ENCODE data around the gene NRF1.
"Not testable (repeated sequence)": the region's sequence is repeated elsewhere in the genome, so short reads cannot be mapped to it uniquely, and the experiment has no call there.

Gene NRF1

DNA sequence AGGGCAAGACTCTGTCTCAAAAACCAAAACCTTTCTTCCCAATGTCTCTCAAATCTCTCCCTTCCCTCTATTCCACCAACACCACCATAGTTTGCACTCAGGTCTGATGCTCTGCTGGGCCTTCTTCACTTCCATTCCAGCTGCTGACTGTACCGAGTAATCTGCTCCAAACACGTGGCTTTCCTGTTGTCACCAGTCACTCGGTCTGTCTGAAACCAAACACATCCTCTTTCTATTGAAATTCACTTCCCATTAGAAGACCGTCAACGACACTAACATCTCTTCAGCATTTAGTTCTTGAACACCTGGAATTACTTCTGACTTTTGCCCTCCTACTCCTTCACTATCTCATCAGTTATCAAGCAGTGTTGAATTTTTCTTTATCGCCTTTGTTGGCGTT lies 4.7 kb upstream of the NRF1 start:
- in situ Hi-C loops (cut with HindIII; ENCODE audit: low sequenced_read_pairs): no loop called here

- in situ Hi-C loops (cut with HindIII; ENCODE audit: low sequenced_read_pairs): no loop called here
Observed at GRCh38 chr7:129607471-129608120, 3.9 kb upstream of the NRF1 start.

GRCh38 chr7:129609666-129610065 lies 1.9 kb upstream of the NRF1 start:
- in situ Hi-C loops (cut with HindIII; ENCODE audit: low sequenced_read_pairs): no loop called here

DNA sequence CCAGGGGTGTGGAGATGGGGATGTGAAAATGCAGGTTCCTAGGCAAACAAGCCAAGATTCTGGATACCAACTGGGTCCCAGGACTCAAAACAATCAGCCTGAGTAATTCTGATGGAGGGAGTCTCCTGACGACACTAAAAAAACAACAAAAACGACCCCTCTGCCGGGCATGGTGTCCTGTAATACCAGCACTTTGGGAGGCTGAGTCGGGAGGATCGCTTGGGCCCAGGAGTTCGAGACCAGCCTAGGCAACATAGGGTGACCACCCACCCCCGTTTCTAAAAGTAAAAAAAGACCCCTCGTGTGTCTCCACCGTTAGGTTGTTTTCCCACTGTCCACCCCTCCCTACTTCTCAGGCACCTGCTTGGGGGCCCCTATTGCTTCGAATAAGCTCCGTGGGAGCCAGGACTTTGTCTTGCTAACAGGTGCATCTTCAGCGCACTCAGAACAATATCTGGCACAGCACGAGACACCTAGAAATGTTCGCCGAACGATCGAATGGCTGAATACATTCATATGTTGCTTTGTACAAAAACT lies 743 bp upstream of the NRF1 start:
- in situ Hi-C loops (cut with HindIII; ENCODE audit: low sequenced_read_pairs): no loop called here

GRCh38 chr7:129612112-129613015 lies 844 bp downstream of the NRF1 start:
- in situ Hi-C loops (cut with HindIII; ENCODE audit: low sequenced_read_pairs): no loop called here

DNA sequence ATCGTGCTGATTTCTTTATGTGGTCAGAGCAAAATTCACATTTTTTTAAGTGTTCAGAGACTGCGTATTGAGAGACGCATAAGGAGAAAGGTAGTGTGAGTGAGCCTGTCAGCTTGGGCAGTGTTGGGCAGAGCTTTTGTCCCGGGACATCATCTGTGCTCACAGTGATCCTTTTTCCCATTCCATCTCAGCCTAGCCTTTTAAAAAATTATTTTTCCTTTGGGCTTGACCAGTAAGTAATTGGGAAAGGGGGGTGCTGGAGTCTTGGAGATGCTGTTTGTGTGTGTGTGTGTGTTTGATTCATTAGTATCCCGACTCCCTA lies 1.5 kb downstream of the NRF1 start:
- in situ Hi-C loops (cut with HindIII; ENCODE audit: low sequenced_read_pairs): no loop called here

DNA sequence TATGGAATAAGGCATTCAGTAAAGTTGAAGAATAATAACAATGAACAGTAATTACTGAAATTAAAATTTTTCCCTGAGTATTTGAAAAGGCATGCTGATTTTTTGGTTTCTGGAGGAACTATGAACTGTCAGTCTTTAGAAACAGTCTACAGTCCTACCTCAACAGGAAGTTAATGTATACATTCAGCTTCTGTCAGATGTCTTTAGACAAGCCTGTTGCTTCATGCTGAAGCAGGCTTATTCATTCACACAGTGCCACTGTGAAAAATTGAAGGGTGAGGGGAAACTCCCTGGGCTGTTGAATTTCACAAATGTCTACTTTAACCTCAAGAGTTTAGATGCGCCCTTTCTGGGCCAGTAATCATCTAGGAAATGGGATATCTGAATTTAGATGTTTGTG lies 3.5 kb downstream of the NRF1 start:
- in situ Hi-C loops (cut with HindIII; ENCODE audit: low sequenced_read_pairs): no loop called here

GRCh38 chr7:129616530-129616929 lies 5.0 kb downstream of the NRF1 start:
- in situ Hi-C loops (cut with HindIII; ENCODE audit: low sequenced_read_pairs): no loop called here

- in situ Hi-C loops (cut with HindIII; ENCODE audit: low sequenced_read_pairs): no loop called here
Observed at GRCh38 chr7:129617178-129617577, 5.7 kb downstream of the NRF1 start.

- in situ Hi-C loops (cut with HindIII; ENCODE audit: low sequenced_read_pairs): no loop called here
Observed at GRCh38 chr7:129617652-129618051, 6.1 kb downstream of the NRF1 start.

- in situ Hi-C loops (cut with HindIII; ENCODE audit: low sequenced_read_pairs): no loop called here
Observed at GRCh38 chr7:129626896-129627295, 15.4 kb downstream of the NRF1 start.

DNA sequence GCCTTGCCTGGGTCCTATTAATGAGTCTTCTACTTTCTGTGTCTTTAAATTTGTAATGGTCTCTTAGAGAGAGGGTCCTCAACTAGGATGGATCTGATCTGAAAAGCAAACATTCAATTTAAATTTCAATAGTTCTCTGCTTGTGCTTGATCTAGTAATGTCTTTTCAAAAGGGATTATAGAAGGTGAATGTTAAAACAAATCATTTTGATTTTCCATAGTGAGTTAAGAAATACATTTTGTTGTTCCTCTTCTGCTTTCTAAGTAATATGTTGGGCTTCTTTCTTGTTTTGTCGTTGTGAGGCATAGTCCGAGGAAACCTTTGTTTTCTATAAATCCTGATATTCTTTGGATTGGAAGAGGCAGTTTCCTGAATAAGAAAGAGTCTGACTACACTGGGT lies 18.8 kb downstream of the NRF1 start:
- in situ Hi-C loops (cut with HindIII; ENCODE audit: low sequenced_read_pairs): no loop called here

- in situ Hi-C loops (cut with HindIII; ENCODE audit: low sequenced_read_pairs): no loop called here
Observed at GRCh38 chr7:129634361-129635034, 23.0 kb downstream of the NRF1 start.

- in situ Hi-C loops (cut with HindIII; ENCODE audit: low sequenced_read_pairs): no loop called here
Observed at GRCh38 chr7:129635300-129636029, 23.9 kb downstream of the NRF1 start.

- in situ Hi-C loops (cut with HindIII; ENCODE audit: low sequenced_read_pairs): not testable (repeated sequence)
Observed at GRCh38 chr7:129636030-129636550, 24.6 kb downstream of the NRF1 start.

- in situ Hi-C loops (cut with HindIII; ENCODE audit: low sequenced_read_pairs): no loop called here
Observed at GRCh38 chr7:129636641-129637040, 25.1 kb downstream of the NRF1 start.

GRCh38 chr7:129640400-129640799 lies 28.9 kb downstream of the NRF1 start:
- in situ Hi-C loops (cut with HindIII; ENCODE audit: low sequenced_read_pairs): no loop called here

DNA sequence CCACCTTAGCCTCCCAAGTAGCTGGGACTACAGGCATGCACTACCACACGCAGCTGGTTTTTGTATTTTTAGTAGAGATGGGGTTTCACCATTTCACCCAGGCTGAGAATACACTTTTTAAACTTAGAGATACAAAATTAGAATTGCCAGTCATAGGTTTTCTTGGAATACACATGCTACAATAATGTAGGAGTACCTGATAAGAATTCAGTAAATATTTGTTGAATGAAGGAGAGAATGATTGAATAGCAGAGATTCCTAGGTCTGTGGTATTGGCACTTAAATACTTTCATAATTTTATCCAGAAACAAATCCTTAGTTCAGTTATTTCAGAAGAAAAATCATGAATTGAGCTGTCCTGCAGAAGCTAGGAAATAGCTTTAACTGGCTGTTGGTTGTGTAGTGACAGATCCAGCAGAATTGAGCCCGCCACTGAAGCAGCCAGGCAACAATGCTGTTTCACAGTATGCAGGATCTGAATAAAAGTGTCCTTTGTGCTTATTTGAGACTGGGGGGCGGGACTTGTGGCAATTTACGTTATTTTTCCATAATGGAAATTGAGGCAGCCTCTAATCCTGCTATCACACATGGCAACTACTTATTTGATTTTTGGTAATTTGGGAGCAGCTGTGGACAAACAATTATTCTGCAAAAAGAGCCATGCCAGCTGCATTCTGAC lies 31.5 kb downstream of the NRF1 start:
- in situ Hi-C loops (cut with HindIII; ENCODE audit: low sequenced_read_pairs): no loop called here

GRCh38 chr7:129643550-129644170 lies 32.1 kb downstream of the NRF1 start:
- in situ Hi-C loops (cut with HindIII; ENCODE audit: low sequenced_read_pairs): no loop called here
